Neural cell (in vitro differentiated cells): ENCODE data around the gene CNTN4.

ENCODE experiments used
- EP300 ChIP-seq: fragments of 450-650 bp; conservative IDR thresholded peaks from 2 replicates; pipeline ENCODE4 v1.6.1; 2014; ENCODE audit warnings: antibody characterized with exemption, mild to moderate bottlenecking, moderate library complexity; ENCODE audit not compliant: poor library complexity, severe bottlenecking
- EZH2 ChIP-seq: fragments of 200-600, 300-800 bp; shearing (Covaris generic), sonication (generic); IDR thresholded peaks from 2 replicates; pipeline ENCODE4 v1.6.1; 2014; ENCODE audit warnings: antibody characterized with exemption, low read length, borderline replicate concordance, mild to moderate bottlenecking; ENCODE audit not compliant: insufficient read depth, poor library complexity, severe bottlenecking
- MXI1 ChIP-seq: fragments of 450-650 bp; conservative IDR thresholded peaks from 2 replicates; pipeline ENCODE4 v1.6.1; 2014; ENCODE audit warnings: antibody characterized with exemption, mild to moderate bottlenecking; ENCODE audit not compliant: poor library complexity, severe bottlenecking
- POLR2AphosphoS5 ChIP-seq: IDR thresholded peaks from 2 replicates; pipeline ENCODE4 v1.6.1; 2012
- SMC3 ChIP-seq: fragments of 450-650 bp; conservative IDR thresholded peaks from 2 replicates; pipeline ENCODE4 v1.6.1; 2014; ENCODE audit warnings: antibody characterized with exemption, mild to moderate bottlenecking, moderate library complexity; ENCODE audit not compliant: poor library complexity
- TAF1 ChIP-seq: IDR thresholded peaks from 2 replicates; pipeline ENCODE4 v1.6.1; 2012; ENCODE audit warnings: low read depth
- TF ChIP-seq, protein P1 (sequence below): fragments of 450-650 bp; IDR thresholded peaks from 2 replicates; pipeline ENCODE4 v1.5.1; 2014; ENCODE audit warnings: antibody characterized with exemption, mild to moderate bottlenecking, moderate library complexity; ENCODE audit not compliant: poor library complexity, severe bottlenecking
- TF ChIP-seq, protein P2 (sequence below): IDR thresholded peaks from 2 replicates; pipeline ENCODE4 v1.6.1; 2012; ENCODE audit warnings: borderline replicate concordance

DNA sequence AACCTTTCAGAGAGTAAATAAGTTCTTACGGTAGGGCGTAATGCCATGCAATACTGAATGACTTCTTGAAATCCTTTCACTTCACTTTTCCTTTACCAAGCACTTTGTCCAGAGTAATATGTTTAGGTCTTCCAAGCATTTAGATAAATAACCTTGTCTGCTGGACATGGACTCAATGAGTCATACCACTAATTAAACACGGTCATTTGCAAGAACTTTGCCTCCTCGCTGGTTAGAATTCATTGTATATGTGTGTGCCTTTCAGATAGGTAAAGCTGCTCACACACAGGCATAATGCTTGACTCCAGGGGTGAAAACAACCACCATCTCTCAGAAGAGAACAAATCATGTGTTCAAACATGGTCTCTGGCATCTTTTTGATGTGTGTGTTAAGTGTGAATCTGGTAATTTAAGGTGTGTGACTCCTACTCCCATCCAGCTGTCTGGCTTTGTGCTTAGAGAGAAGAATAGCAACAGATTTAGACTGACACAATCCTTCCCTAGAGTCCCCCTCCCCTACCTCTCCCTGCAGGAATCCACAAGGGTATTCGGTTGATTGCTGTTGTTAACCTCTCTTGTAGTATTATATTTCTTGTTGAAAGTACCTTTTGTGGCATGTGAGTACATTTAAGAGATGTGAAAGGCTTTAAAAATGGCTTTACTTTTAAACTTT lies 419.0 kb downstream of the CNTN4 start:
- TF ChIP-seq EP300 (peak; percentile 29), POLR2AphosphoS5 (peak; percentile 73), TAF1 (no peak), MXI1 (no peak), EZH2 (no peak), SMC3 (no peak)
- TF ChIP-seq, protein P1, sequence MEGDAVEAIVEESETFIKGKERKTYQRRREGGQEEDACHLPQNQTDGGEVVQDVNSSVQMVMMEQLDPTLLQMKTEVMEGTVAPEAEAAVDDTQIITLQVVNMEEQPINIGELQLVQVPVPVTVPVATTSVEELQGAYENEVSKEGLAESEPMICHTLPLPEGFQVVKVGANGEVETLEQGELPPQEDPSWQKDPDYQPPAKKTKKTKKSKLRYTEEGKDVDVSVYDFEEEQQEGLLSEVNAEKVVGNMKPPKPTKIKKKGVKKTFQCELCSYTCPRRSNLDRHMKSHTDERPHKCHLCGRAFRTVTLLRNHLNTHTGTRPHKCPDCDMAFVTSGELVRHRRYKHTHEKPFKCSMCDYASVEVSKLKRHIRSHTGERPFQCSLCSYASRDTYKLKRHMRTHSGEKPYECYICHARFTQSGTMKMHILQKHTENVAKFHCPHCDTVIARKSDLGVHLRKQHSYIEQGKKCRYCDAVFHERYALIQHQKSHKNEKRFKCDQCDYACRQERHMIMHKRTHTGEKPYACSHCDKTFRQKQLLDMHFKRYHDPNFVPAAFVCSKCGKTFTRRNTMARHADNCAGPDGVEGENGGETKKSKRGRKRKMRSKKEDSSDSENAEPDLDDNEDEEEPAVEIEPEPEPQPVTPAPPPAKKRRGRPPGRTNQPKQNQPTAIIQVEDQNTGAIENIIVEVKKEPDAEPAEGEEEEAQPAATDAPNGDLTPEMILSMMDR, result no peak
- TF ChIP-seq, protein P2, sequence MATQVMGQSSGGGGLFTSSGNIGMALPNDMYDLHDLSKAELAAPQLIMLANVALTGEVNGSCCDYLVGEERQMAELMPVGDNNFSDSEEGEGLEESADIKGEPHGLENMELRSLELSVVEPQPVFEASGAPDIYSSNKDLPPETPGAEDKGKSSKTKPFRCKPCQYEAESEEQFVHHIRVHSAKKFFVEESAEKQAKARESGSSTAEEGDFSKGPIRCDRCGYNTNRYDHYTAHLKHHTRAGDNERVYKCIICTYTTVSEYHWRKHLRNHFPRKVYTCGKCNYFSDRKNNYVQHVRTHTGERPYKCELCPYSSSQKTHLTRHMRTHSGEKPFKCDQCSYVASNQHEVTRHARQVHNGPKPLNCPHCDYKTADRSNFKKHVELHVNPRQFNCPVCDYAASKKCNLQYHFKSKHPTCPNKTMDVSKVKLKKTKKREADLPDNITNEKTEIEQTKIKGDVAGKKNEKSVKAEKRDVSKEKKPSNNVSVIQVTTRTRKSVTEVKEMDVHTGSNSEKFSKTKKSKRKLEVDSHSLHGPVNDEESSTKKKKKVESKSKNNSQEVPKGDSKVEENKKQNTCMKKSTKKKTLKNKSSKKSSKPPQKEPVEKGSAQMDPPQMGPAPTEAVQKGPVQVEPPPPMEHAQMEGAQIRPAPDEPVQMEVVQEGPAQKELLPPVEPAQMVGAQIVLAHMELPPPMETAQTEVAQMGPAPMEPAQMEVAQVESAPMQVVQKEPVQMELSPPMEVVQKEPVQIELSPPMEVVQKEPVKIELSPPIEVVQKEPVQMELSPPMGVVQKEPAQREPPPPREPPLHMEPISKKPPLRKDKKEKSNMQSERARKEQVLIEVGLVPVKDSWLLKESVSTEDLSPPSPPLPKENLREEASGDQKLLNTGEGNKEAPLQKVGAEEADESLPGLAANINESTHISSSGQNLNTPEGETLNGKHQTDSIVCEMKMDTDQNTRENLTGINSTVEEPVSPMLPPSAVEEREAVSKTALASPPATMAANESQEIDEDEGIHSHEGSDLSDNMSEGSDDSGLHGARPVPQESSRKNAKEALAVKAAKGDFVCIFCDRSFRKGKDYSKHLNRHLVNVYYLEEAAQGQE, result no peak
